ENCODE data around the gene GOLGA5.
"Not testable (repeated sequence)": the region's sequence is repeated elsewhere in the genome, so short reads cannot be mapped to it uniquely, and the experiment has no call there.

The GOLGA5 gene

GRCh38 chr14:92793709-92794546 lies at the start of gene GOLGA5:
Gene GOLGA5, plus strand, starts transcription at chr14:92794305. Its CDS starts 3,133 bp downstream, at chr14:92797438.
- peak; percentile 96 to 99 for DNase-seq

- no peak for DNase-seq
These were observed 46.3 kb upstream of the GOLGA5 start for GRCh38 chr14:92747701-92748258.

GRCh38 chr14:92748259-92749016 lies 45.7 kb upstream of the GOLGA5 start, which contains the start of gene LGMN:
Gene LGMN, minus strand, starts transcription at chr14:92748627. Its CDS starts 15,841 bp downstream, at chr14:92732786.
- DNase-seq: peak; percentile 67 to 71

GRCh38 chr14:92750222-92750728 lies 43.8 kb upstream of the GOLGA5 start:
- DNase-seq: peak in 1 of 2 donors; percentile 31

GRCh38 chr14:92750994-92751400 lies 43.1 kb upstream of the GOLGA5 start:
- no peak for DNase-seq

GRCh38 chr14:92751819-92752218 lies 42.3 kb upstream of the GOLGA5 start:
- DNase-seq: no peak

GRCh38 chr14:92753250-92753649 lies 40.9 kb upstream of the GOLGA5 start:
- DNase-seq: no peak

GRCh38 chr14:92754966-92755365 lies 39.1 kb upstream of the GOLGA5 start:
- no peak for DNase-seq

GRCh38 chr14:92755495-92755894 lies 38.6 kb upstream of the GOLGA5 start:
- no peak for DNase-seq

GRCh38 chr14:92756446-92756845 lies 37.7 kb upstream of the GOLGA5 start:
- no peak for DNase-seq

GRCh38 chr14:92759300-92759678 lies 34.8 kb upstream of the GOLGA5 start:
- DNase-seq: no peak

GRCh38 chr14:92759679-92760523 lies 34.2 kb upstream of the GOLGA5 start:
- DNase-seq: no peak

- DNase-seq: no peak
These were observed 33.6 kb upstream of the GOLGA5 start for GRCh38 chr14:92760524-92760805.

GRCh38 chr14:92763666-92764631 lies 30.2 kb upstream of the GOLGA5 start:
- DNase-seq: not testable (repeated sequence)

GRCh38 chr14:92768236-92768635 lies 25.9 kb upstream of the GOLGA5 start:
- peak in 1 of 2 donors; percentile 27 for DNase-seq

GRCh38 chr14:92768795-92769194 lies 25.3 kb upstream of the GOLGA5 start:
- no peak for DNase-seq

- no peak for DNase-seq
These were observed 23.6 kb upstream of the GOLGA5 start for GRCh38 chr14:92770484-92770883.

- DNase-seq: no peak
These were observed 19.5 kb upstream of the GOLGA5 start for GRCh38 chr14:92774572-92774971.

GRCh38 chr14:92775292-92775691 lies 18.8 kb upstream of the GOLGA5 start:
- DNase-seq: not testable (repeated sequence)

GRCh38 chr14:92778868-92779565 lies 15.1 kb upstream of the GOLGA5 start:
- DNase-seq: not testable (repeated sequence)

Data from stimulated activated CD4-positive, alpha-beta T cell treated with anti-CD3 and anti-CD28 coated beads, Interleukin-2, amount 100 ng/mL, for 48 hours (primary cell).